22Rv1 (cell line): ENCODE results near the gene RMND5B.
A peak's percentile ranks its signal among the peaks of the same experiment; 100 is the strongest.

Source experiments
- H3K27ac ChIP-seq: fragments of 450-650 bp; 2 replicates; pipeline ENCODE4 v1.5.1; 2017
- CTCF ChIP-seq: fragments of 450-650 bp; IDR thresholded peaks from 2 replicates; pipeline ENCODE4 v1.5.1; 2017; ENCODE audit warnings: mild to moderate bottlenecking
- ZFX ChIP-seq: fragments of 450-650 bp; IDR thresholded peaks from 2 replicates; pipeline ENCODE4 v1.6.1; 2017; ENCODE audit warnings: antibody characterized with exemption, borderline replicate concordance

RMND5B gene

GRCh38 chr5:178120607-178121357 lies 10.0 kb upstream of the RMND5B start:
- TF ChIP-seq ZFX (no peak), CTCF (peak; percentile 85)
- no peak overlapping the region for H3K27ac ChIP-seq

GRCh38 chr5:178121391-178122276 lies 9.2 kb upstream of the RMND5B start:
- no peak for TF ChIP-seq ZFX
- TF ChIP-seq CTCF, result no peak
- H3K27ac ChIP-seq, result no peak overlapping the region

- TF ChIP-seq ZFX (no peak), CTCF (no peak)
- H3K27ac ChIP-seq, result no peak overlapping the region
These were observed 8.5 kb upstream of the RMND5B start for GRCh38 chr5:178122346-178122745.

- TF ChIP-seq CTCF (no peak), ZFX (no peak)
These were observed 7.5 kb upstream of the RMND5B start for GRCh38 chr5:178123094-178123965.

GRCh38 chr5:178123966-178124925 lies 6.6 kb upstream of the RMND5B start:
- no peak overlapping the region for H3K27ac ChIP-seq
- no peak for TF ChIP-seq ZFX
- TF ChIP-seq CTCF, result no peak

More at GRCh38 chr5:178123094-178123965, 7.5 kb upstream of the RMND5B start:
- no peak overlapping the region for H3K27ac ChIP-seq

GRCh38 chr5:178125253-178125906 lies 5.4 kb upstream of the RMND5B start:
- no peak for TF ChIP-seq CTCF
- no peak overlapping the region for H3K27ac ChIP-seq
